WTC11 (cell line): ENCODE data around the gene NCAPH2. TPM values are rescaled to one million over a fixed set of nuclear protein-coding genes. Genes with fewer than 3 reads are reported as not detected.

Source experiments
- ATAC-seq: fragments of 200-7000 bp; cut with Tn5 transposase; 2 replicates; pipeline ENCODE4 v1.10.0; 2021; ENCODE audit warnings: mild to moderate bottlenecking, moderate library complexity
- CTCF ChIA-PET: fragments of 300-600 bp; sonication (Branson Sonifier 250); formaldehyde crosslinking; loops from one replicate; lab custom pipeline; 2021; ENCODE audit warnings: antibody characterized with exemption; lab: Charles Lee
- POLR2A ChIA-PET: fragments of 350-600 bp; sonication (Branson Sonifier 250); formaldehyde crosslinking; loops from one replicate; lab custom pipeline; 2021; ENCODE audit warnings: antibody characterized with exemption; lab: Charles Lee
- DNase-seq: peaks from one replicate; pipeline ENCODE4 v3.0.0; 2021; ENCODE audit warnings: low spot score
- H3K27ac Mint-ChIP-seq: 2 replicates; pipeline ENCODE4 v1.8.0; 2021; ENCODE audit warnings: mixed read lengths
- H3K27me3 Mint-ChIP-seq: 2 replicates; pipeline ENCODE4 v1.8.0; 2021; ENCODE audit warnings: low read depth, mild to moderate bottlenecking, moderate library complexity, mixed read lengths
- H3K36me3 Mint-ChIP-seq: 2 replicates; pipeline ENCODE4 v1.8.0; 2021; ENCODE audit warnings: mixed read lengths
- H3K4me1 Mint-ChIP-seq: 2 replicates; pipeline ENCODE4 v1.8.0; 2022; ENCODE audit warnings: mixed read lengths
- H3K4me3 Mint-ChIP-seq: 2 replicates; pipeline ENCODE4 v1.8.0; 2021; ENCODE audit warnings: mild to moderate bottlenecking, moderate library complexity, mixed read lengths
- H3K9me3 Mint-ChIP-seq: 2 replicates; pipeline ENCODE4 v1.8.0; 2021; ENCODE audit warnings: mixed read lengths
- ATF1 ChIP-seq: sonication (generic); formaldehyde crosslinking; IDR thresholded peaks from 2 replicates; pipeline ENCODE4 v1.8.1; 2023; ENCODE audit warnings: mild to moderate bottlenecking, moderate library complexity, missing genetic modification reagents
- E2F5 ChIP-seq: sonication (generic); formaldehyde crosslinking; IDR thresholded peaks from 2 replicates; pipeline ENCODE4 v1.8.1; 2022; ENCODE audit warnings: mild to moderate bottlenecking, moderate library complexity, missing genetic modification reagents
- GRHL2 ChIP-seq: fragments of 250-450 bp; sonication (Bioruptor Pico); IDR thresholded peaks from 2 replicates; pipeline ENCODE4 v1.8.0; 2022; ENCODE audit warnings: mild to moderate bottlenecking, moderate library complexity; ENCODE audit not compliant: insufficient replicate concordance, severe bottlenecking
- IRF2 ChIP-seq: sonication (generic); formaldehyde crosslinking; IDR thresholded peaks from 2 replicates; pipeline ENCODE4 v1.8.0; 2022; ENCODE audit warnings: low read depth, missing genetic modification reagents, borderline replicate concordance
- MLX ChIP-seq: sonication (generic); formaldehyde crosslinking; IDR thresholded peaks from 2 replicates; pipeline ENCODE4 v1.8.1; 2023; ENCODE audit warnings: mild to moderate bottlenecking, missing genetic modification reagents, moderate library complexity
- MYBL2 ChIP-seq: sonication (generic); formaldehyde crosslinking; IDR thresholded peaks from 2 replicates; pipeline ENCODE4 v1.8.1; 2023; ENCODE audit warnings: mild to moderate bottlenecking, moderate library complexity, missing genetic modification reagents
- TEAD1 ChIP-seq: sonication (generic); formaldehyde crosslinking; IDR thresholded peaks from 2 replicates; pipeline ENCODE4 v1.8.0; 2022; ENCODE audit warnings: mild to moderate bottlenecking, missing genetic modification reagents
- TEAD4 ChIP-seq: sonication (generic); formaldehyde crosslinking; IDR thresholded peaks from 2 replicates; pipeline ENCODE4 v1.8.0; 2022; ENCODE audit warnings: mild to moderate bottlenecking, missing genetic modification reagents
- ZNF396 ChIP-seq: fragments of 250-450 bp; sonication (Bioruptor Pico); IDR thresholded peaks from 2 replicates; pipeline ENCODE4 v1.8.0; 2021; ENCODE audit warnings: mild to moderate bottlenecking, moderate library complexity, borderline replicate concordance
- ZNF423 ChIP-seq: fragments of 250-450 bp; sonication (Bioruptor Pico); IDR thresholded peaks from 2 replicates; pipeline ENCODE4 v2.1.2; 2022; ENCODE audit warnings: mild to moderate bottlenecking, moderate library complexity
- ZNF425 ChIP-seq: fragments of 250-450 bp; sonication (Bioruptor Pico); conservative IDR thresholded peaks from 2 replicates; pipeline ENCODE4 v1.9.0; 2021; ENCODE audit warnings: mild to moderate bottlenecking
- total RNA-seq: library from RNA; stranded (reverse); gene quantifications from 3 replicates; pipeline ENCODE4 v1.2.3, GENCODE V29; 2021
- TF ChIP-seq, protein P1 (sequence below): sonication (generic); formaldehyde crosslinking; IDR thresholded peaks from 2 replicates; pipeline ENCODE4 v1.8.0; 2022; ENCODE audit warnings: missing genetic modification reagents
- TF ChIP-seq, protein P2 (sequence below): fragments of 250-450 bp; sonication (Bioruptor Pico); IDR thresholded peaks from 2 replicates; pipeline ENCODE4 v1.9.0; 2021; ENCODE audit warnings: mild to moderate bottlenecking, borderline replicate concordance
- TF ChIP-seq, protein P3 (sequence below): sonication (generic); formaldehyde crosslinking; IDR thresholded peaks from 2 replicates; pipeline ENCODE4 v1.8.0; 2023; ENCODE audit warnings: mild to moderate bottlenecking, missing genetic modification reagents
- TF ChIP-seq, protein P4 (sequence below): fragments of 250-450 bp; sonication (Bioruptor Pico); IDR thresholded peaks from 2 replicates; pipeline ENCODE4 v1.9.0; 2021; ENCODE audit warnings: mild to moderate bottlenecking
- TF ChIP-seq, protein P5 (sequence below): sonication (generic); formaldehyde crosslinking; conservative IDR thresholded peaks from 2 replicates; pipeline ENCODE4 v1.8.1; 2023; ENCODE audit warnings: mild to moderate bottlenecking, low read depth, missing genetic modification reagents, moderate library complexity

Gene NCAPH2
- total RNA-seq, 1 experiment from 2014 or later = 78.4 TPM

DNA sequence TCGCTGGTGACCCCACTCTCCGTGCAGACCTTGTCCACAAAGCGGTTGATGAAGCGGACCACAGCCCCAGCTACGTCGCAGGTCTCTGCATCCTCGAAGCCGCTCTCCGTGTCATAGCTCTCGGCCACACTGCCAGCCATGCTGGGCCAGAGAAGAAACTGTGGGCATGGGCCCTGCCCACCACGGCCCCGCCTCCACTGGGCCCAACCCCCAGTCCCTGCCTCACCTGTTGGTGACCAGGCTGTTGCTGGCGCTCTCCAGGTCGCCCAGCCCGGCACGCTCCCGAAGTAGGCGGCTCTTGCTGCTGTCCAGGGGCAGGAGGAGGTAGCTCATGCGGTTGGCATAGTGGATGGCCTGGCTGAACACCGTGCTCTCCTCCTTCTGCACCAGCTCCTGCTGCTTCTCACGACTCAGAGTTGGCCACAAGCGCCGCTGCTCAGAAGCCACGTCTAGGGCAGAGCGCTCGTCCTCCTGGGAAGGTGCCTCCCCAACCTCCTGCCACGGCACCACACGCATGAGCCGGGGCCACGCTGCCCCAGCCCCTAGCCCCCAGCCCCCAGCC is 46.0 kb upstream of the NCAPH2 start:
- POLR2A ChIA-PET = interaction anchor here (0.6 kb wide), 1 partner anchor 49 kb away, joined by 8 read pairs; no protein-coding TSS in a partner anchor
- TF ChIP-seq ZNF425 = no peak
- TF ChIP-seq IRF2 (CRISPR knock-in tag) = no peak
- no peak for TF ChIP-seq ZNF396 (CRISPR knock-in tag)
- no peak for TF ChIP-seq ATF1
- TF ChIP-seq MYBL2 (CRISPR knock-in tag) = no peak
- no peak for TF ChIP-seq TEAD4 (CRISPR knock-in tag)
- TF ChIP-seq, protein P1, sequence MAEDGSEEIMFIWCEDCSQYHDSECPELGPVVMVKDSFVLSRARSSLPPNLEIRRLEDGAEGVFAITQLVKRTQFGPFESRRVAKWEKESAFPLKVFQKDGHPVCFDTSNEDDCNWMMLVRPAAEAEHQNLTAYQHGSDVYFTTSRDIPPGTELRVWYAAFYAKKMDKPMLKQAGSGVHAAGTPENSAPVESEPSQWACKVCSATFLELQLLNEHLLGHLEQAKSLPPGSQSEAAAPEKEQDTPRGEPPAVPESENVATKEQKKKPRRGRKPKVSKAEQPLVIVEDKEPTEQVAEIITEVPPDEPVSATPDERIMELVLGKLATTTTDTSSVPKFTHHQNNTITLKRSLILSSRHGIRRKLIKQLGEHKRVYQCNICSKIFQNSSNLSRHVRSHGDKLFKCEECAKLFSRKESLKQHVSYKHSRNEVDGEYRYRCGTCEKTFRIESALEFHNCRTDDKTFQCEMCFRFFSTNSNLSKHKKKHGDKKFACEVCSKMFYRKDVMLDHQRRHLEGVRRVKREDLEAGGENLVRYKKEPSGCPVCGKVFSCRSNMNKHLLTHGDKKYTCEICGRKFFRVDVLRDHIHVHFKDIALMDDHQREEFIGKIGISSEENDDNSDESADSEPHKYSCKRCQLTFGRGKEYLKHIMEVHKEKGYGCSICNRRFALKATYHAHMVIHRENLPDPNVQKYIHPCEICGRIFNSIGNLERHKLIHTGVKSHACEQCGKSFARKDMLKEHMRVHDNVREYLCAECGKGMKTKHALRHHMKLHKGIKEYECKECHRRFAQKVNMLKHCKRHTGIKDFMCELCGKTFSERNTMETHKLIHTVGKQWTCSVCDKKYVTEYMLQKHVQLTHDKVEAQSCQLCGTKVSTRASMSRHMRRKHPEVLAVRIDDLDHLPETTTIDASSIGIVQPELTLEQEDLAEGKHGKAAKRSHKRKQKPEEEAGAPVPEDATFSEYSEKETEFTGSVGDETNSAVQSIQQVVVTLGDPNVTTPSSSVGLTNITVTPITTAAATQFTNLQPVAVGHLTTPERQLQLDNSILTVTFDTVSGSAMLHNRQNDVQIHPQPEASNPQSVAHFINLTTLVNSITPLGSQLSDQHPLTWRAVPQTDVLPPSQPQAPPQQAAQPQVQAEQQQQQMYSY = no peak
- TF ChIP-seq, protein P2, sequence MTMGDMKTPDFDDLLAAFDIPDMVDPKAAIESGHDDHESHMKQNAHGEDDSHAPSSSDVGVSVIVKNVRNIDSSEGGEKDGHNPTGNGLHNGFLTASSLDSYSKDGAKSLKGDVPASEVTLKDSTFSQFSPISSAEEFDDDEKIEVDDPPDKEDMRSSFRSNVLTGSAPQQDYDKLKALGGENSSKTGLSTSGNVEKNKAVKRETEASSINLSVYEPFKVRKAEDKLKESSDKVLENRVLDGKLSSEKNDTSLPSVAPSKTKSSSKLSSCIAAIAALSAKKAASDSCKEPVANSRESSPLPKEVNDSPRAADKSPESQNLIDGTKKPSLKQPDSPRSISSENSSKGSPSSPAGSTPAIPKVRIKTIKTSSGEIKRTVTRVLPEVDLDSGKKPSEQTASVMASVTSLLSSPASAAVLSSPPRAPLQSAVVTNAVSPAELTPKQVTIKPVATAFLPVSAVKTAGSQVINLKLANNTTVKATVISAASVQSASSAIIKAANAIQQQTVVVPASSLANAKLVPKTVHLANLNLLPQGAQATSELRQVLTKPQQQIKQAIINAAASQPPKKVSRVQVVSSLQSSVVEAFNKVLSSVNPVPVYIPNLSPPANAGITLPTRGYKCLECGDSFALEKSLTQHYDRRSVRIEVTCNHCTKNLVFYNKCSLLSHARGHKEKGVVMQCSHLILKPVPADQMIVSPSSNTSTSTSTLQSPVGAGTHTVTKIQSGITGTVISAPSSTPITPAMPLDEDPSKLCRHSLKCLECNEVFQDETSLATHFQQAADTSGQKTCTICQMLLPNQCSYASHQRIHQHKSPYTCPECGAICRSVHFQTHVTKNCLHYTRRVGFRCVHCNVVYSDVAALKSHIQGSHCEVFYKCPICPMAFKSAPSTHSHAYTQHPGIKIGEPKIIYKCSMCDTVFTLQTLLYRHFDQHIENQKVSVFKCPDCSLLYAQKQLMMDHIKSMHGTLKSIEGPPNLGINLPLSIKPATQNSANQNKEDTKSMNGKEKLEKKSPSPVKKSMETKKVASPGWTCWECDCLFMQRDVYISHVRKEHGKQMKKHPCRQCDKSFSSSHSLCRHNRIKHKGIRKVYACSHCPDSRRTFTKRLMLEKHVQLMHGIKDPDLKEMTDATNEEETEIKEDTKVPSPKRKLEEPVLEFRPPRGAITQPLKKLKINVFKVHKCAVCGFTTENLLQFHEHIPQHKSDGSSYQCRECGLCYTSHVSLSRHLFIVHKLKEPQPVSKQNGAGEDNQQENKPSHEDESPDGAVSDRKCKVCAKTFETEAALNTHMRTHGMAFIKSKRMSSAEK (CRISPR knock-in tag) = no peak
- no peak for TF ChIP-seq E2F5 (CRISPR knock-in tag)
- TF ChIP-seq, protein P3, sequence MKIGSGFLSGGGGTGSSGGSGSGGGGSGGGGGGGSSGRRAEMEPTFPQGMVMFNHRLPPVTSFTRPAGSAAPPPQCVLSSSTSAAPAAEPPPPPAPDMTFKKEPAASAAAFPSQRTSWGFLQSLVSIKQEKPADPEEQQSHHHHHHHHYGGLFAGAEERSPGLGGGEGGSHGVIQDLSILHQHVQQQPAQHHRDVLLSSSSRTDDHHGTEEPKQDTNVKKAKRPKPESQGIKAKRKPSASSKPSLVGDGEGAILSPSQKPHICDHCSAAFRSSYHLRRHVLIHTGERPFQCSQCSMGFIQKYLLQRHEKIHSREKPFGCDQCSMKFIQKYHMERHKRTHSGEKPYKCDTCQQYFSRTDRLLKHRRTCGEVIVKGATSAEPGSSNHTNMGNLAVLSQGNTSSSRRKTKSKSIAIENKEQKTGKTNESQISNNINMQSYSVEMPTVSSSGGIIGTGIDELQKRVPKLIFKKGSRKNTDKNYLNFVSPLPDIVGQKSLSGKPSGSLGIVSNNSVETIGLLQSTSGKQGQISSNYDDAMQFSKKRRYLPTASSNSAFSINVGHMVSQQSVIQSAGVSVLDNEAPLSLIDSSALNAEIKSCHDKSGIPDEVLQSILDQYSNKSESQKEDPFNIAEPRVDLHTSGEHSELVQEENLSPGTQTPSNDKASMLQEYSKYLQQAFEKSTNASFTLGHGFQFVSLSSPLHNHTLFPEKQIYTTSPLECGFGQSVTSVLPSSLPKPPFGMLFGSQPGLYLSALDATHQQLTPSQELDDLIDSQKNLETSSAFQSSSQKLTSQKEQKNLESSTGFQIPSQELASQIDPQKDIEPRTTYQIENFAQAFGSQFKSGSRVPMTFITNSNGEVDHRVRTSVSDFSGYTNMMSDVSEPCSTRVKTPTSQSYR (CRISPR knock-in tag) = no peak
- no peak for TF ChIP-seq GRHL2 (CRISPR knock-in tag)
- TF ChIP-seq TEAD1 (CRISPR knock-in tag) = no peak
- TF ChIP-seq ZNF423 (CRISPR knock-in tag) = no peak
- no peak for TF ChIP-seq MLX (CRISPR knock-in tag)
- TF ChIP-seq, protein P4, sequence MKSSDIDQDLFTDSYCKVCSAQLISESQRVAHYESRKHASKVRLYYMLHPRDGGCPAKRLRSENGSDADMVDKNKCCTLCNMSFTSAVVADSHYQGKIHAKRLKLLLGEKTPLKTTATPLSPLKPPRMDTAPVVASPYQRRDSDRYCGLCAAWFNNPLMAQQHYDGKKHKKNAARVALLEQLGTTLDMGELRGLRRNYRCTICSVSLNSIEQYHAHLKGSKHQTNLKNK = no peak
- TF ChIP-seq, protein P5, sequence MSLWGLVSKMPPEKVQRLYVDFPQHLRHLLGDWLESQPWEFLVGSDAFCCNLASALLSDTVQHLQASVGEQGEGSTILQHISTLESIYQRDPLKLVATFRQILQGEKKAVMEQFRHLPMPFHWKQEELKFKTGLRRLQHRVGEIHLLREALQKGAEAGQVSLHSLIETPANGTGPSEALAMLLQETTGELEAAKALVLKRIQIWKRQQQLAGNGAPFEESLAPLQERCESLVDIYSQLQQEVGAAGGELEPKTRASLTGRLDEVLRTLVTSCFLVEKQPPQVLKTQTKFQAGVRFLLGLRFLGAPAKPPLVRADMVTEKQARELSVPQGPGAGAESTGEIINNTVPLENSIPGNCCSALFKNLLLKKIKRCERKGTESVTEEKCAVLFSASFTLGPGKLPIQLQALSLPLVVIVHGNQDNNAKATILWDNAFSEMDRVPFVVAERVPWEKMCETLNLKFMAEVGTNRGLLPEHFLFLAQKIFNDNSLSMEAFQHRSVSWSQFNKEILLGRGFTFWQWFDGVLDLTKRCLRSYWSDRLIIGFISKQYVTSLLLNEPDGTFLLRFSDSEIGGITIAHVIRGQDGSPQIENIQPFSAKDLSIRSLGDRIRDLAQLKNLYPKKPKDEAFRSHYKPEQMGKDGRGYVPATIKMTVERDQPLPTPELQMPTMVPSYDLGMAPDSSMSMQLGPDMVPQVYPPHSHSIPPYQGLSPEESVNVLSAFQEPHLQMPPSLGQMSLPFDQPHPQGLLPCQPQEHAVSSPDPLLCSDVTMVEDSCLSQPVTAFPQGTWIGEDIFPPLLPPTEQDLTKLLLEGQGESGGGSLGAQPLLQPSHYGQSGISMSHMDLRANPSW (CRISPR knock-in tag) = no peak
- ATAC-seq (no peak), DNase-seq (no peak)
- H3K27ac Mint-ChIP-seq = no peak overlapping the region
- H3K4me1 Mint-ChIP-seq = no peaks in the 10 kb centered on the region
- peaks cover 46% of the 10 kb centered on the region for H3K36me3 Mint-ChIP-seq
- no peak overlapping the region for H3K4me3 Mint-ChIP-seq
- CTCF ChIA-PET = interaction anchor here (1.1 kb wide), 1 partner anchor 41 kb away, joined by 3 read pairs; no protein-coding TSS in a partner anchor
- H3K9me3 Mint-ChIP-seq = no peaks in the 10 kb centered on the region
- H3K27me3 Mint-ChIP-seq = no peaks in the 10 kb centered on the region; the same call in 1 of the 2 replicates
